Non-pigmented ciliary epithelial cell (primary cell): Measurements from ENCODE around the gene GAS6.

Experiments used
- DNase-seq: peaks from one replicate; pipeline ENCODE4 v3.0.0-alpha.2; 2010; ENCODE audit warnings: low read depth

GAS6 gene

GRCh38 chr13:113851826-113852535, 11.9 kb downstream of the GAS6 start:
- DNase-seq = no peak

DNA sequence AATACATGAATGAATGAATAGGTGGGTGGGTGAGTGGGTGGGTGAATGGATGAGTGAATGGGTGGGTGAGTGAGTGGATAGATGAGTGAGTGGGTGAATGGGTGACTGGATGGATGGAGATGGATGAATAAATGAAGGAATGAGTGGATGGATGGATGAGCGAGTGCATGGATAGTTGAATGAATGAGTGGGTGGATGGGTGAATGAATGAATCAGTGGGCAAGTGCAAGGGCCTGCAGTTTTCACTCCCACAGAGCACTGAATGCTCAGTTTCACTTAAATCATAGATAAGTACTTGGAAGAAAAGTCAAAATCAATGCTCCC, 12.4 kb downstream of the GAS6 start:
- DNase-seq = no peak

- no peak for DNase-seq
These were observed 13.0 kb downstream of the GAS6 start for GRCh38 chr13:113850722-113851479.

- DNase-seq = no peak
These were observed 13.7 kb downstream of the GAS6 start for GRCh38 chr13:113849981-113850721.

DNA sequence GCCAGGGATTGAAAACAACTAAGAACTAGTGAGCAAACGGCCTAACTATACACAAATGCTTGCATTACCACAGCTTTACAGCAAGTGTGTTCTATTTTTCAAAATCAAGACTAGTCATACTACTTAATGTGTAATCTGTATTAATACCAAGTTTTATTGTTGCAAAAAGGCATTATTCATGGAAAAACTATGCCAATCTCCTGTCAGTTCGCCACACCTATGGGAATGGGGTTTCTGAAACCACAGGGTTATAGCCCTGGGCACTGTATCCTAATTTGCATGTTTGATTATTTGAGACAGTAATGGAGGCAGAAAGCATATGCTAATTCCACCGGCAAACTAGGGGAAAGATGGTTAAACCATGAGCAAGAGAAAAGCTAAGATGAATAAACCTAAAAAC, 14.3 kb downstream of the GAS6 start:
- no peak for DNase-seq

- no peak for DNase-seq
These were observed 15.2 kb downstream of the GAS6 start for GRCh38 chr13:113848431-113849260.

DNA sequence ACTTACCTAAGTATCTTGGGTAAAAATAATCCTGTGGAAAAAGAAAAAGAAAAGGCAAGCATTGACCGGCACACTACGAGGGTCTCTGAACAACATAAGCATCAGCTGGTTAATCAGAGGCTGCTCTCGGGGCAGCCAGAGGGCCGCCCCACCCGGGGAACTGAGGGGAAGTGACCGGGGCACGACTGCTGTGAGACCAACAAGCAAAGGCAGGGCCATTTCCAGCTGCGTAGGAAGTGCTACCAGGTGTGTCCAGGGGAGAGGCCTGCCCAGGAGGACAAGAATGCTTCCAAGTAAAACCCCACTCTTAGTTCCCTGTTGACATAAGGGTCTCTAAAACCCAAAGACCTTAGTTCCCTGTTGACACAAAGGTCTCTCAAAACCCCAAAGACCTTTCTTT, 15.9 kb downstream of the GAS6 start:
- DNase-seq = no peak

- no peak for DNase-seq
These were observed 17.1 kb downstream of the GAS6 start for GRCh38 chr13:113846636-113847318.

DNA sequence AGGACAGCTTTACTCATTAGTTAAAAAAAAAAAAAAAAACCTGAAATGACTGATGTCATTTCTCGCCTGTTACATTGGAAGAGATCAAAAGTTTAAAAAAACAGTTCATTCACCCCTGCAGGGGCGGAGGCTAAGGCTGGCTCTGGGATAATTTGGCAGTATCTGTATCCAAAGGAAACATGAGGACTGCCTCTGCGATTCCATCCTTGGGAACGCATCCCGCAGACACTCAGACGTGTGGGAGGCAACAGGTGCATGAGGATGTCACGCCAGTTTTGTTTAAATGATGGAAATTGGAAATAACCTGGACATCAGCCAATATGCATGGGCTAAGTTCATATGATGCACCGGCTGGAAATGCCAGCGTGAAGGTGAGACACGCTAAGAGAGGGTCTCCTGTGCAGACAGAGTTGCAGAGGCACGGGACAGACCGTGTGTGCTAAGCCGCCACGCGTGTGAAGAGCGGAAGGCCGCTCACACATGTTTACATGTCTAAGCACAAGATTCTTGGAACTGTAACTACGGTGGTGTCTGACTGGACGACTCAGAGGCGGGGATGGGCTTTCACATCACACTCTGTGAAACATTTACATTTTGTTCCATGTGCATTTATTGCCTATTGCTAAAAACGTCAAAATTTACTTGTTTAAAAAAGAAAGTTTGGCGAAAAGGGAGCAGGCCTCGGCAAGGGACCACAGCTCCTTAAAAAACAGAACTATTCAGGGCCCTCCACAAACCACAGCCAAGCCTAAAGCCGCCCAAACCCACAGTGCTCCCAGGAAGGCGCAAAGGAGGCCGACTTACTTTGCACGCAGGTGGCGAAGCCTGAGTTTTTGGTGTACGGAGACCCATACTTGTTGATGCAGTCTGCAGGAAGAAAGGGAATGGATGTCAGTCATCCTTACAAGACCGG, 17.9 kb downstream of the GAS6 start:
- DNase-seq = no peak

DNA sequence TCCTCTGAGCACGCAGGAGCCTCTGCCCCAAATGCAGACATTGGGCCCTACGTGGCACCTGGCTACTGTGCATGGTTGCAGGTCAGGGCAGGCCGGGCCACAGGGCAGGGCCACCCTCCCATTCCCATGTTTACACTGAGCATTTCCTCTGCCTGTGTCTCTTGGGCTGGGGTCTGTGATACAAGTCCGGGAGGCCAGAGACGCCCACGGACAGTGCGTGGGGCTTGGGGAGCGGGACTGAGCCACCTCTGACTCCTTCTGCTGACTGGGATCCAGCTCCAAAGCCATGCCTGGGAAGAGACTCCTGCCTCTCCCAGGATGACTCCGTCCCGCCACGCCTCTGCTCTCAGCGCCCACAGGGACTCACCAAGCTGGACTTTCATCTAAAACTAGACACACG, 18.8 kb downstream of the GAS6 start:
- DNase-seq = no peak

GRCh38 chr13:113843864-113844556, 19.9 kb downstream of the GAS6 start:
- no peak for DNase-seq

DNA sequence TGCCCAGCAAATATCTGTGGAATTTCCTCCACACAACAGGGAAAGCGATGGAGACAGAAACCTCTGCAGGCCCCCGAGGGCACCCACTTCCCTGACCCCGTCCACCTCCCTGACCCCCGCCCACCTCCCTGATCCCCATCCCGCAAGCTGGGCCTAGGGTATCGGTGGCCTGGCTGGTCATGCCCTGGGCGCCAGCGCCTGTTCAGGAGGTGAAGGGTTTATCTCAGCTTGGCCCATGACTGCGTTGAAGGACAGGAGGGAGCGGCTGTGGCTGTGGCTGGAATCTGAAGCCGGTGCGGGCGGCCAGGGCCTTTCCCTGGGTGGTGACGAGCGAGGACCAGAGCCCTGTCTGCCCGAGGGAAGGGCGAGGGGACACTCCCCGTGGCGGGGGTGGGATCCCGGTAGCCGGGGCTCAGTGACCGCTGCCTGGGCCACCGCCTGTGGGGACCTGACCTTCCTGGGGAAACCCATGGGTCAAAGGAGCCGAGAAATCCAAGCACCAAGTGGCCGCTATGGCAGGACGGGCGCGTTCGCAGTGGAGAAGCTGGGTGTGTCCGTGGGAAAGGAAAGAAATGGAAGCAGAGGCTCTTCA, 20.7 kb downstream of the GAS6 start:
- DNase-seq = no peak

DNA sequence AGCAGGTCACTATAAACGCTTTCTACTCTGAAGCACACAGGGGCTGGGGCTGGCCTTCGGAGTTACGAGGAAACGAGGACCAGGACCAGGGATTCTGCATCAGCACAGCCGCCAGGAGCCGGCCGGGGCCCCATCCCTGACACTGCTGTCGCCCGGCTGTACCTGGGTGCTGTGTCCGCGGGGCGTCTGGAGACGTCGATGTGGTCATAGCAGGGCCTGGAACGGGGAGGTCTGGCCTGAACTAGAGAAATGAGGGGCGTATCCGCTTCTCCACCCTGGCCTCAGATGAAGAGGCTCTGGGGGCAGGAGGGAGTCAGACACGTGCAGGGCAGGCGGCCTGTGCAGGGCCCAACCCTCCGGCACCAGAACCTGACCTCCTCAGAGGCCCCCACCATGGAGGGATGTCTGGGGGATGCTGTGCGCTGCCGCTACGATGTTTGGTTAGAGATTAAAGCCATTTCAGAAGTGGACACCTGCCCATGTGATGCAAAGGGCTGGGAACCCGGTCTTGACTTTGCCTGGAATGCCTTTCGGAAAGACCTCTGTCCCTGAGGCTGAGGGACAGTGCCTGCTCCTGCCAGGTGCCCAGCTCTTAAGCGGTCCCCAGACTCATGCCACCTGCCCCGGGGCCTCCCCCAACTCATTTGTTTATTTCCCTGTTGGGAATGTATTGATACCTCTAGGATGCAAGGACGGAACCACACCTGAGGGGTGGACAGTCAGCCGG, 21.4 kb downstream of the GAS6 start:
- no peak for DNase-seq

GRCh38 chr13:113841353-113841650, 22.6 kb downstream of the GAS6 start:
- DNase-seq = no peak

- no peak for DNase-seq
These were observed 23.1 kb downstream of the GAS6 start for GRCh38 chr13:113840541-113841352.

- no peak for DNase-seq
These were observed 24.2 kb downstream of the GAS6 start for GRCh38 chr13:113839536-113840204.

GRCh38 chr13:113838711-113839201, 25.1 kb downstream of the GAS6 start:
- no peak for DNase-seq
